ENCODE measurements around the gene CDK4.

CDK4 gene

GRCh38 chr12:57755454-57756372, 3.6 kb upstream of the CDK4 start:
- peak; percentile 39 for DNase-seq (ENCODE audit: low spot score)

- no peak for DNase-seq (ENCODE audit: low spot score)
Observed at GRCh38 chr12:57755194-57755453, 3.0 kb upstream of the CDK4 start.

DNA sequence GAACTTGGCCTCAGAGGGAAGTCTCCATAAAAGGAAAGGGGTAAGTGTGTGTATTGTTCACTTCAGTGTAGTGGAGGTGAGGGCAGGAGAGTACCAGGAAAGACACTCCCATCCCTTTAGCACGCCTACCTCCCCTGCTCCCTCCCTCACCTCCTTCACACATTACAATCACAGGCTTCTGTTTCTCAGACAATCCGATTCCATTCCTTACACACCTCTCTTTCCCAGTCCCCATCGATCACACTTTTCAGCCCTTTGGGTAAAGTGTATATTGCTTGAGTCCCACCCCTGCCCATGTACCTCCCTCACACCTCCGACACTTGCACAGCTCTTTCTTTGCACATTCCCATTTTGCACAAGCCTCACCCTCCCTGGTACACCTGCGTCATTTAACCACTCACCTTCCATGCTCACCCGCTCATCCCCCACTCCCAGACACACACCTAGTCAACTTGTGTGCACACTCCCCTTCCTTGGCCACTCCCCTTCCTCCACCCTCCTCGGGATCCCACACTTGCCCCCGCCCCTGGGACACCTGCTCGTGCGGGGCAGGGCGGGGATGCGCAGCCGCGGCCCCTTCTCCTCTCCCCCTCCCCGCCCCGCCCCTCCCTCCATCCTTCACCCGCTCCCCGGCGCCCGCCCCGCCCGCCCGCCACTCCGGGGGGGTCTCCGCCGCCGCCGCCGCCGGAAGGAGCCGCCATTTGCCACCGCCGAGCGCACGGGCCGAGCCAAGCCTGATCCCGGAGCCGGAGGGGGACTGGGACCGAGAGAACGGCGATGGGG, 2.5 kb upstream of the CDK4 start, which contains the start of gene MARCHF9:
Gene MARCHF9, plus strand, starts transcription at position 693 of the 783 bp plus-strand sequence. CDS start 426 bp downstream, outside the sequence.
- peak; percentile 82 for DNase-seq (ENCODE audit: low spot score)

GRCh38 chr12:57753756-57754337, 1.7 kb upstream of the CDK4 start:
- DNase-seq (ENCODE audit: low spot score): peak; percentile 52

GRCh38 chr12:57752668-57753000, 524 bp upstream of the CDK4 start:
- DNase-seq (ENCODE audit: low spot score): no peak

GRCh38 chr12:57751432-57751787, 700 bp downstream of the CDK4 start:
- DNase-seq (ENCODE audit: low spot score): no peak

DNA sequence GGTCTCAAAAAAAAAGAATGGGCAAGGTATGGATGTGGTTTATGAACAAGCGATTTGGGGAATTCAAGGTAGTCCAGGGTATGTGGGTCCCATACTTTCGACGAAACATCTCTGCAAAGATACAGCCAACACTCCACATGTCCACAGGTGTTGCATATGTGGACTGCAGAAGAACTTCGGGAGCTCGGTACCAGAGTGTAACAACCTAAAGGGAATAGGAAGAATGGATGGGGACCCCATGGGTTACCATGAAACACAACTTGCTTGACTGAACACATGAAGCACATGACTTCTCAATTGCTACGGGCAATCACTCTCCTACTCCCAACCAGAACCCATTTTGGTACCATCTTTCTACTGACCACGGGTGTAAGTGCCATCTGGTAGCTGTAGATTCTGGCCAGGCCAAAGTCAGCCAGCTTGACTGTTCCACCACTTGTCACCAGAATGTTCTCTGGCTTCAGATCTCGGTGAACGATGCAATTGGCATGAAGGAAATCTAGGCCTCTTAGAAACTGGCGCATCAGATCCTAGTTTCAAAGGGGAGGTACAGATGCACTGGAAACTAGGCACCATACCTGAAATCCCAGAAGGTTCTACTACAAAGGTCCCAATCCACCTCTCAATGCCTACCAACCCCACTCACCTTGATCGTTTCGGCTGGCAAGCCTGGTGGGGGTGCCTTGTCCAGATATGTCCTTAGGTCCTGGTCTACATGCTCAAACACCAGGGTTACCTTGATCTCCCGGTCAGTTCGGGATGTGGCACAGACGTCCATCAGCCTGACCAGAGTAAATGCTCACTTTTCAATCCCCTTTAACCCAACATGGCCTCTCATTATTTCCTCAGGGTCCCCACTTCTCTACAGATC, 1.3 kb downstream of the CDK4 start:
- DNase-seq (ENCODE audit: low spot score): peak; percentile 17

DNA sequence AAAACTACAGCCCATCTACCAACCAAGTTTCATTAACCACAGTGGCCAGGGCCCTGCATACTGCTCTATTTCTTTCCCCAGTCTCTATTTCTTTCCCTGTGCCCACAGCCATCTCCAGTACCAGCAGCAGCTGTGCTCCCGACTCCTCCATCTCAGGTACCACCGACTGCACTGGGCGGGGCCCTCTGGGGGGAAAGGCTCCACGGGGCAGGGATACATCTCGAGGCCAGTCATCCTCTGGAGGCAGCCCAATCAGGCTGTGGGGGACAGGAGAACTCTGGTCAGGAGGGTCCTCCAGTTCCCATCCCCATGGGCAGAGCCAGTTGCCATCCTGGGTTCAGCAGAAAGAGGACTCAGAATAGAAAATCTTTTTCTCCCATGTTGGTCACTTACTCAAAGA, 3.0 kb downstream of the CDK4 start:
- no peak for DNase-seq (ENCODE audit: low spot score)

GRCh38 chr12:57746025-57746424, 6.1 kb downstream of the CDK4 start:
- DNase-seq (ENCODE audit: low spot score): peak; percentile 10

DNA sequence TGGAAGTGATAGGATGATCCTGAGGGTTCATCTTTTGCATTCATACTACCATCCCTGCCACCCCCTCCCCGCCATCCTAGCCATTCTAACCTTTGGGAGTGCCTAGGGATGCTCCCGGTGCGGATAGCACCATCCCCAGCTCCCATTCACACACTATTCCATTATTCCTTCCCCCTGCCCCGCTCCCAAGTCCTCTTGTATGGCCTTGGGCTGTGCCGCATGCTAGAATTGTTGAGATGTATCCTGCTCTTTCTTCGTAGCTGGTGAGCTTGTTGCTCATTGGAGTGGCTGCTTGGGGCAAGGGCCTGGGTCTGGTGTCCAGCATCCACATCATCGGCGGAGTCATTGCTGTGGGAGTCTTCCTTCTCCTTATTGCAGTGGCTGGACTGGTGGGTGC, 6.6 kb downstream of the CDK4 start:
- DNase-seq (ENCODE audit: low spot score): peak; percentile 13

DNA sequence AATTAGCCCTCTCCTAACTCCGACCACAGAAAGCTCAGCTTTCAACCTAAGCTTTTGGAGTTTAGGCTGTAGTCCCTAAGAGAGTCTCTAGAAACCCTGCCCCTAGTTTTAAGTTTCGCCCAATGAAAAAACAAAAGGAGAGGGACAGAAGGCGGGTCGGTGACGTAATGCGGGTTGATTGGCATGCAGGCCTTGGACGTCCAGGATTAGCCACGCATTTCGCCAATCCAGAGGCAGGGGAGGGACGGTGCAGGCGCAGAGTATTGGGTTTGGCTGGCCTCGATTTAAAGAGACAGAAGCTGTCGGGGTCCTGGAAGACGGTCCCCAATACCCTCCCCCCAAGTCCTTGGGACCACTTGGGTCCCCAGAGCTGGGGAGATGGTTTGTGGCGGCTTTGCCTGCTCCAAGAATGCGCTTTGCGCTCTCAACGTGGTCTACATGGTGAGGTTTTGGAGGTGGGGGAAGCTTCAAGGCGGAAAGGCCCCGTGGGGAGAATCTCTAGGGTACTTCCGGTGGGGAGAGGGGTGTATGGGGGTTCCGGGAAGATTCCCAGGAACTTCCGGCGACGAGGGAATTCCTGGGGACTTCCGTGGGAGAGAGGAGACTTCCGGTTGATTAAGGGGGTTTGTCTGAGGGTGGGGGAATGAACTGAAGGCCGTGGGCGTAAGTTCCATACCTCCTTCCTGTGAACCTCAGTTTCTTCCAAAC, 7.2 kb downstream of the CDK4 start, which contains the start of gene TSPAN31:
Gene TSPAN31, plus strand, starts transcription at position 263 of the 708 bp plus-strand sequence. Its CDS starts 116 bp downstream, at position 379.
- DNase-seq (ENCODE audit: low spot score): peak; percentile 95

DNA sequence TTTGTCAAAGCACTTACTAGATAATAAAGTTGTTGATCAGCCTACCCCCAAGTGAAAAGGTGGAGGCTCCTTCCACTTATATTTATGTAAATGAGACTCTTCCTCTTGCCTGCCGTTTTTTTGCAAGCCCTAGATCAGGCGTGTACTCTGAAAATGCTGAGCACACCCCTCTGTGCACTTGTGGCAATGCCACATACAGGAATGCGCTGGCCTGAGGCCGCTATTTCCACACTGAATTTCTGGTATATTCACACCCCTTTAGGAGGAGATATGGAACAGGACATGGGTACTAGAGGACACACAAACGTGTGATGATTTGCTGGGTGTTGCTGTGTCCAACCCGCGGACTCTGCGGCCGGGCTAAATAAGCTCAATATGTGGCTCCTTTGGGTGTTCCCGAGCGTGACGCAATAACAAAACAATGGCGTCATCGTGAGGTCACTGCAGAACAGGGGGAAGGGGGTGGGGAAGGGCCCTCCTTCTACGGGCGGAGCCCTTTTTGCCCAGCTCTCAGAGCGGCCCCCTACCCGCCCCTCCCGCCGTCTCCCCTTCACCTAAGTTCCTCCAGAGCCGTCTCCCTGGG, 7.8 kb downstream of the CDK4 start:
- peak; percentile 88 for DNase-seq (ENCODE audit: low spot score)

- no peak for DNase-seq (ENCODE audit: low spot score)
Observed at GRCh38 chr12:57743769-57744168, 8.3 kb downstream of the CDK4 start.

DNA sequence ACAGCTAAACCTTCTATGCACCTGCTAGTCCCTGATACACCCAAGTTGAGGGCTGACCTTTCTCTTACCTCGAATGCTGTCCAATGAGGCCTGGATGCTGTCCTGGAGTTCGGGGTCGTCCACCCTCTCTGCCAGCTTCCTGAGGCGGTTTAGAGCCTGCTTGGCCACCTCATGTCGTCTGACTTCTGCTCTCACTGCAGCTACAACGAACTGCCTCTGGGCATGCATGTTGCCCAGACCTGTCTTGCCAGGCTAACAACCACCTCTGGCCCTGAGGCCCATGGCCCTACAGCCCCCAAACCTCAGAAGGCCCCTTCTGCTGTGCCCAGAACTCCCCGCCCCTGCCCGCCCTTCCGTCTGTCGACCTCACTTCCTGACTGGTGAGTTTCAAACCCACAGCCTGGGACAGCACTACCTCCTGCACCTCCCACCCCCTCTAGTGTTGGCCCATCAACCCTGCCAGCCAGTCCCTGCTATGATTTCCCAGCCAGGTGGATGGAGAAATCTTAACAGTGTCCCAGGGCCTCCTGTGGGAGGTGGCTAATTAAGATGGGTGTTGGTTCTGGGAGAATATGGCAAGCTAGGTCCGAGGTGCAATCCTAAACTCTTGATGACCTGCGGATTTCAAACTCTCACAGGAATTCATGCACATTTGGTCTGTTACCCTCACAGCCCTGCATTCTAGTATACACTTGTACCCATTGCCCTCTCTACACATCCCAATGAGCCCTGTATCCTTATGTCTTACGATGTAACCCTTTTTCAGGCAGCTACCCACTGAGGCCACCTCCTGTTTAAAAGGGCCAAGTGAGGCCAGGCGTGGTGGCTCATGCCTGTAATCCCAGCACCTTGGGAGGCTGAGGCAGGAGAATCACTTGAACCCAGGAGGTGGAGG, 10.0 kb downstream of the CDK4 start:
- DNase-seq (ENCODE audit: low spot score): peak; percentile 52

- DNase-seq (ENCODE audit: low spot score): no peak
Observed at GRCh38 chr12:57741413-57741789, 10.7 kb downstream of the CDK4 start.

DNA sequence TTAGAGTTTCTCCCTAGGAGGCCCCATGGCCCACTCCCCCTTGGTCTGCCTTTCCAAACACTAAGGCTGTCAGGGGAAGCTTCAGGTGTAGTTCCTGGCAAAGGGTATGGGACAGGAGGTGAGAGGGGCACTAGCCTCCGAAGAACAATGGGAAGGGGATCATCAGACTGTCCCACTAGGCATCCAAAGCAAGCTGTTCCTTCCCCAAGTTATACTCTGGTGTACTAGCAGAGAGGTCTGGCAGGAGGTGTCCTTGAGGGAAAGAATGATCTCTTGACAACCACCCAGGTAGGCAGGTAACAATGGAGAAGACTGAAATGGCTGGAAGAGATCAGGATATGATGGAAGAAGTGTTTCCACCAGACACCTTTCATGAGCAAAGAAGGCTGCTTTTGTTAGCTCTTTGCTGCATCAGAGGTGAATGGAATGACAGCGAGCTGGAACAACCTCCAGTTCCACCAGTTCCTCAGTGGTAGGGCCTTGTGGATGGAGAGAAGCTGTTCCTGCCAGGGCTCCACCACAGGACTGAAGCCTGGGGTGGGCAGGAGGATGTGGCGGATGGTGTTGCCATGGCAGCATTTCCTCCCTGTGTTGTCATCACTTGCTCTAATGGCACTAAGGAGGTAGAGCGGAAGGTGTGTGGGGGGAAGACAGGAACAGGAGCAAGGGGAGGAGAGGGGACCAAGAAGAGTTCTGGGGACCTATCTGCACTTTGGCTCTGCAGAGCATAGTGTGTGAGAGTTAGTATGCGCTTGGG, 11.3 kb downstream of the CDK4 start:
- no peak for DNase-seq (ENCODE audit: low spot score)

GRCh38 chr12:57739914-57740538, 12.1 kb downstream of the CDK4 start:
- DNase-seq (ENCODE audit: low spot score): no peak

DNA sequence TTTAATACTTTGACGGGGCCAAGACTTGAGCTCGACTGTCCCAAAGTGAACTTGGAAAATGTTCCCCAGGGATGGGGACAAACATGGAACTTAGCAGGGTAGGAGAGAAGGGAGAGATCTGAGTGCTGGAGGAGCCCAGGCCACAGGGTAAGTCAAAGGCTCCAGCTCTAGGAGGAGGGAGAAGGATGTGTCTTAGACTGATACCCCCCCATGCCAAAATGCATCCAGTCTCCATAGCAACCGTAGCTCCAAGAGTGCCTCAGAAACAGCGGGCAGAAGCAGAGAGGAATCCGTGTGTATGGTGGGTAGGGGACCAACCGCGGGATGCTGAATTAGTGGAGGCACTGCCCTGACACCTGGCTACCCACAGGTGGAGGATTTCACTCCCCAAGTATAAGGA, 12.7 kb downstream of the CDK4 start:
- no peak for DNase-seq (ENCODE audit: low spot score)

All from hematopoietic multipotent progenitor cell treated with erythropoietin and hydrocortisone succinate and interleukin-3 and kit ligand, for 17 days (in vitro differentiated cells).